Stimulated activated CD4-positive, alpha-beta T cell treated with anti-CD3 and anti-CD28 coated beads, TNF-alpha, amount 100 ng/mL, for 24 hours (primary cell): Measurements from ENCODE around the gene CEPT1.
"Not testable (repeated sequence)": the region's sequence is repeated elsewhere in the genome, so short reads cannot be mapped to it uniquely, and the experiment has no call there.

Source experiments
- DNase-seq, 3 experiments: peaks; one replicate each; pipeline ENCODE4 v3.0.0-alpha.2; 2020; ENCODE audit warnings: low read depth in 3 of 3

Gene CEPT1

GRCh38 chr1:111209622-111210021, 69.6 kb downstream of the CEPT1 start:
- no peak for DNase-seq

GRCh38 chr1:111211921-111212320, 71.9 kb downstream of the CEPT1 start:
- DNase-seq, result no peak

- no peak for DNase-seq
Observed at GRCh38 chr1:111212634-111213335, 72.8 kb downstream of the CEPT1 start.

- no peak for DNase-seq
Observed at GRCh38 chr1:111213412-111213811, 73.4 kb downstream of the CEPT1 start.

- DNase-seq, result no peak
Observed at GRCh38 chr1:111214074-111214801, 74.2 kb downstream of the CEPT1 start.

- peak in 1 of 3 experiments; percentile 57 for DNase-seq
Observed at GRCh38 chr1:111214884-111215283, 74.9 kb downstream of the CEPT1 start.

GRCh38 chr1:111215285-111215684, 75.3 kb downstream of the CEPT1 start:
- not testable (repeated sequence) for DNase-seq

GRCh38 chr1:111216751-111217150, 76.7 kb downstream of the CEPT1 start:
- DNase-seq, result no peak

GRCh38 chr1:111217183-111217910, 77.3 kb downstream of the CEPT1 start:
- DNase-seq, result no peak

- no peak for DNase-seq
Observed at GRCh38 chr1:111218701-111219556, 78.9 kb downstream of the CEPT1 start.

- peak in 2 of 3 experiments; percentile 47 to 58 for DNase-seq
Observed at GRCh38 chr1:111219557-111220286, 79.7 kb downstream of the CEPT1 start.

GRCh38 chr1:111220302-111220890, 80.4 kb downstream of the CEPT1 start:
- DNase-seq, result no peak

- no peak for DNase-seq
Observed at GRCh38 chr1:111221276-111221632, 81.2 kb downstream of the CEPT1 start.

- DNase-seq, result peak in 2 of 3 experiments; percentile 38 to 42
Observed at GRCh38 chr1:111221633-111222291, 81.7 kb downstream of the CEPT1 start.

- DNase-seq, result peak in 2 of 3 experiments; percentile 50 to 73
Observed at GRCh38 chr1:111222308-111223125, 82.5 kb downstream of the CEPT1 start.

GRCh38 chr1:111223126-111223685, 83.2 kb downstream of the CEPT1 start:
- no peak for DNase-seq

GRCh38 chr1:111225091-111225490, 85.1 kb downstream of the CEPT1 start:
- DNase-seq, result no peak

GRCh38 chr1:111225717-111226400, 85.8 kb downstream of the CEPT1 start:
- DNase-seq, result no peak
